Activated CD8-positive, alpha-beta memory T cell treated with anti-CD3 and anti-CD28 coated beads for 4 hours (primary cell): ENCODE measurements around the gene FBP2.
"Not testable (repeated sequence)": the region's sequence is repeated elsewhere in the genome, so short reads cannot be mapped to it uniquely, and the experiment has no call there.

Experiments used
- DNase-seq, 2 donors: peaks; one replicate each; pipeline ENCODE4 v3.0.0-alpha.2; 2020; ENCODE audit warnings: low read depth in 2 of 2

Gene FBP2

GRCh38 chr9:94606646-94607422 lies 13.2 kb upstream of the FBP2 start:
- DNase-seq: no peak

- peak; percentile 13 to 36 for DNase-seq
Observed at GRCh38 chr9:94603259-94604160, 9.9 kb upstream of the FBP2 start.

DNA sequence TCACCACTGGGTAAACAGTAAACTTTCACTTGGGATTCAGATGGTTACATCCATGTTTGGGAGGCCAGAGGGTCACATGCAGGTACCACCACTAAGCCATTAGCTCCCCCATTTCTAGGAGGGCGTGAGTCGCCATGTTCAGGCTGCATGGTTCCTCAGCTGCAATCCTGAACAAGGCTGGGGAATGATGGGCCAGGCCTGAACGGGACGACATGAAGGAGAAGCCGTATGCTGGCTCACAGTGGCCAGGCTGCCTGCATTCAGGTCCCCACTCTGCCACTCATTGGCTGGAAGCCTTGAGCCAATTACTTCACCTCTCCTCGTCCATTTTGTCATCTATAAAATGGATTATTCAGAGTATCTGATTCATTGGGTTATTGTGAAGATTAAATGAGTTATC lies 9.0 kb upstream of the FBP2 start:
- no peak for DNase-seq

GRCh38 chr9:94600715-94601114 lies 7.1 kb upstream of the FBP2 start:
- DNase-seq: no peak

- no peak for DNase-seq
Observed at GRCh38 chr9:94600258-94600657, 6.6 kb upstream of the FBP2 start.

DNA sequence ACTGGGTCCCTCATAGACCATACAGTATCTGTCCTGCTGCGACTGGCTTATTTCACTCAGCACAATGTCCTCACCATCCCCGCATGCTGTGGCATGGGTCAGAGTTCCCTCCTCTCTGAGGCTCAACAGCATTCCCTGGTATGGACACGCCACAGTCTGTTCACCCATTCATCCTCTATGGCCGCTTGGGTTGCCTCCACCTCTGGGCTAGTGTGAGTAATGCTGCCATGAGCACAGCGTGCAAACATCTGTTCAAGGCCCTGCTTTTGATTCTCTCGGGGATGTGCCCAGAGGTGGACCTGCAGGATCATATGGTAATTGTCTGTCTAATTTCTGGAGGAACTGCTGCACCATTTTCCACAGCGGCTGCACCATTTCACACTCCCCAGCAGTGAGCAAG lies 5.5 kb upstream of the FBP2 start:
- no peak for DNase-seq

DNA sequence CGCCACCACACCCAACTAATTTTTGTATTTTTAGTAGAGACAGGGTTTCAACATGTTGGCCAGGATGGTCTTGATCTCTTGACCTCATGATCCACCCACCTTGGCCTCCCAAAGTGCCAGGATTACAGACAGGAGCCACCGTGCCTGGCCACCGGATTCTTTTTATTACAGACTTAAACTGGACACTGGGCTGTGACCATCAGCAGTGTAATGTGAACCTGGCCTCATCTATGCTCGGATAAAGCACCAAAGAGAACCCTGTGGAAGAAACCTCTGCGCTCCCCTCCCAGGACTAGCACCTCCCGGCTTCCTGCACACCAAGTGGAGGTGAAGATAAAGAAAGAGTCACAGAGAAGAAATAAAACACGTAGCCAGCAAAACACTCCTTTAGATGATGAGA lies 941 bp downstream of the FBP2 start:
- not testable (repeated sequence) for DNase-seq

DNA sequence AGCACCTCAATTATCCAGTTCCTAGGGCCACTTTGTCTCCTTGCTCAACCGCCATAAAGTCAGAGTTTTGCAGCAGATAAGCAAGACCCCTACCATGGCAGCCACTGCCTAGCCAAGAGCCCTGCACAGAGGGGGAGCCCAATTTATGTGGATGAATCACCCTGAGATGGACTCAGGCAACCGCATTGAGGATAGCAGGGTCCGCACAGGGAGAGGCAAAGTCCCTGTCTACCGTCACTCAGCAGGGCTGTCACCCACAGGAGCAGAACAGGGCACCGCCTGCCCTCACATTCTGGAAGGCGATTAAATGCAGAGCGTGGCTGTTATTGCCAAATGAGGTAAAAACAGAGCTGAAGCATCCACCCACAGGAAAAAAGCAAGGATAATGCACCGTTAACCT lies 1.7 kb downstream of the FBP2 start:
- DNase-seq: no peak

DNA sequence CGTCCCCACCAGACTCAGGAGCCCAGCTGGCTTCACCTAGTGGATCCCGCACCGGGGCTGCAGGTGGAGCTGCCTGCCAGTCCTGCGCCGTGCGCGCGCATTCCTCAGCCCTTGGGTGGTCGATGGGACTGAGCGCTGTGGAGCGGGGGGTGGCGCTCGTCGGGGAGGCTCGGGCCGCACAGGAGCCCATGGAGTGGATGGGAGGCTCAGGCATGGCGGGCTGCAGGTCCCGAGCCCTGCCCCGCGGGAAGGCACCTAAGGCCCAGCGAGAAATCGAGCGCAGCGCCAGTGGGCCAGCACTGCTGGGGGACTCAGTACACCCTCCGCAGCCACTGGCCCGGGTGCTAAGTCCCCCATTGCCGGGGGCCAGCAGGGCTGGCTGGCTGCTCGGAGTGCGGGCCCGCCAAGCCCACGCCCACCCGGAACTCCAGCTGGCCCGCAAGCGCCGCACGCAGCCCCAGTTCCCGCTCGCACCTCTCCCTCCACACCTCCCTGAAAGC lies 2.5 kb downstream of the FBP2 start:
- DNase-seq: not testable (repeated sequence)

DNA sequence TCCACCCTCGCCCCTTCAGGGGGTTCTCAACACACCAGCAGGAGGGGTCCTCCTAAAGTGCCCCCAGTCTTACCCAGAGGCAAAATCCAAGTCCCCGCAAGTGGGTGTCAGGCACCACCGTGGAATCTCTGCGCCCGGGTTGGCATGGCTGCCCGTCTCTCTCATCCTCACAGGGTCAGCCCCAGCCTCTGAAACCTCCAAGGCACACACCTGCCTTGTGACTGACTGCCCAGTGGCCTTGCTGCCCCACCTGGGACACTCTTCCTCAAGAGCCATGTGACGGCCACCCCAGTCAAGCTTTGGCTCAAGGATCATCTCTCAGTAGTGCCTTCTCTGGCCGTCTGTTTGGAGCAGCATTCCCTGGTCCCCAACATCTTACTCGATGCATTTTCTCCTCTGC lies 4.9 kb downstream of the FBP2 start:
- DNase-seq: no peak

DNA sequence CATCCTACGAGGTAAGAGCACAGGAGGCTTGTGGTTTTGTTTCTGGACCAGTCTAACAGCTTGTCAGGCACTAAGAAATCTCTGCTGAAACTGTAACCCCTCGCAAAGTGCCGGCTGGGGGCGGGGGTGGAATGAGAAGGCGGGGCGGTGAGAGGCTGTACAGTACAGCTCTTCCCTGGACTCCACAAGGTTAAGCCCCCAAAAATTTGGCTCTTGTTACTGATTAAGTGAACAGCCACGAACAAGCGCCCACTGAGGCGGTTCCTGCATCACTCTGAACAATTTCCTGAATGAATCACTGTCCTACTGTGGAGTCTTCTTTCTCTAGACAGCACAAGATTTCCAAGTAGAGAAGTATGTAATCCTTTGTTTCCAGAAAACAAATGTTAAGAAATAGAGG lies 6.8 kb downstream of the FBP2 start:
- no peak for DNase-seq

DNA sequence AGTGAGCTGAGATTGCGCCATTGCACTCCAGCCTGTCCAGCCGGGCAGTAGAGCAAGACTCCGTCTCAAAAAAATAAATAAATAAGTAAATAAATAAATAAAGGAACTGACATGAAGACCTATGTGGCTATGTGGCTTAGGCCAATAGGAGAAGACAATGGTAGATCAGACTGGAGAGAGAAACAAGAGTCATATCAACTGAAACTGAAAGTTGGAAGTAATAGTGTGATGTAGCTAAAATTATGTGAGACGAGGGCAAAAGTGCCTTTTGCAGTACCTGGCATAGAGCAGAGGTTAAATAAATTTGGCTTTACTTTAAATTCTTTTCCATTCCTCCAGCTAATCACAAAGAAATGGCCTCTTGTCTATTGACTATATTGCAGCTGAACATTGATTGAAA lies 7.3 kb downstream of the FBP2 start:
- no peak for DNase-seq

GRCh38 chr9:94584555-94584954 lies 9.1 kb downstream of the FBP2 start:
- DNase-seq: no peak

- DNase-seq: no peak
Observed at GRCh38 chr9:94581728-94582127, 11.9 kb downstream of the FBP2 start.

DNA sequence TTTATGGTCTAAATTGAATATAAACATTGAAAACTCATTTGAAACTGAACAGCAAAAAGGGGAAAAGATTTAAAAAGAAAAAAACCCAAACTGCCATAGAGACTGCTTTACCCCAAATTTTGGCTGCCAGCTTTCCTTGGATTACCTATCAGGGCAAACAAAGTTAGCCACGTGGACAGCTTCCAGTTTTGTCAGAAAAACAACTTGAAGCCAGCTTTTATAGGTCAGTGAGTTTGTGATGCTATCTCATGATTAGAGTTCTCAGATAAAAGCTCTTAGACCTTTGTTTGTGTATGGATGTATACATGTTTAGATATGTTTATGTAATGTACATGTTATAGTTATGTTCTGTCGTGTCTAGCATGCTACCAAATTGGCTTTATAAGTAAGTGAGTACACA lies 16.1 kb downstream of the FBP2 start:
- no peak for DNase-seq

DNA sequence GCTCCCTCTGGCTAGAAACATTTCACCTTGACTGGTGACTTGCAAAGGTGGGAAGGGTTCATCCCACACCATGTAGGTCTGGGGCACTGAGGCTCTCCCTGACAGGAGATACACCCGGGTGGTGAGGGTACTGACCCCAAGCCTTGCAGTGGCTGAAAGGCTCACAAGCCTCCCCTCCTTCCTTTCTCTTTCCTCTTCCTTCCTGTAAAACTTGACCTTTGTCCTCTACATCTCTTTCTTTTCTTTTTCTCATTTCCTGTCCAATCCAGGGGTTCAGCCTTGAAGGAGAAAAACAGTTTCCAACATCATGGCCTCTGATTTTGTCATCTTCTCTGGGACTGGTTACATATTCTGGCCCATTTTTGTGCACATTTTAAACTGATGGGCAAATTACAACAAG lies 16.6 kb downstream of the FBP2 start:
- DNase-seq: no peak

DNA sequence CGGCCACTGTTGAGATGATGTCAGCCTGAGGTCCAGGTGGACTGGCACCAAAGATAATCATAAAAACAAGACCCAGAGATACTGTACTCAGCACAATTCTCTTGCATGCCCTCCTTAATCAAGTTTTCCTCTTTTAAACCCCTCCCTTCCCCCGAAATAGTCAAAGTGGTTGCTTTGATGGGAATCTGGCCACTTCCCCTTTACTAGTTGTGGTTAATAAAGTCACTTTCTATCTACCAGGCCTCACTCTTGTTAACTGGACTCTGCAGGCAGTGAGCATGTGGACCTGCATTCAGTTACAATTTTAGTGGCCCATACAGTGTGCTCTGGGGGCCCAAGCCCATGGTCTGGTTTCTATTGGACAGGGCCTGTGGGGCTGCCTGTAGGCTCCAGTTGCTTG lies 17.5 kb downstream of the FBP2 start:
- DNase-seq: no peak

GRCh38 chr9:94568972-94569712 lies 24.5 kb downstream of the FBP2 start:
- DNase-seq: no peak

DNA sequence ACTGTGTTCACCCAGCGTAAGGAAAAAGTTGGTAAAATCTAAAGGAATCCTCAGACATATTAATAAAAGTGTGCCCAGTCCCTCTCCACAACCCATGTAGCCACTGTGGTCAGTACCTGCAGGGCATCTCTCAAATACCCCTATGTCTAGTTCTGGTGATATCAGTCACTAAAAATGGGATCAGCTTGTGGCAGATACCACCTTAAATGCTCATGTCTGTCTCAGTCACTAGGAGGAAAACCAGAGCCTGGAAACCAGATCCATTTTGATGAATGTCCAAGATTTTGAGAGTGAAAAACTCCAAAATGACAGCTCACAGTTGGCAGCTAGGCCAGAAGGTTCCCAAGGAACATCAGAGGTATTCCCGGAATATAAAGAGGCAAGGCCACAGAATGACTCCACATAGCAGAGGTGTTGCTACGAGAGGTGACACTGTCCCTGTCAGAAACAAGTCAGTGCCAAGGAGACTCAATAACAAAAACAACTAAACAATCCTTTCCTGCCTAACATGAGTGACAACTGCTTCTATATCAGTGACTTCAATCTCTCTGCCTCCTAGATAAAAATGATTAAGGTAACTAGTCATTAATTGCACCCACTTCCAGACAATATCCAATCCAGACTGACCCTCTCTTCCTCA lies 25.3 kb downstream of the FBP2 start:
- no peak for DNase-seq

DNA sequence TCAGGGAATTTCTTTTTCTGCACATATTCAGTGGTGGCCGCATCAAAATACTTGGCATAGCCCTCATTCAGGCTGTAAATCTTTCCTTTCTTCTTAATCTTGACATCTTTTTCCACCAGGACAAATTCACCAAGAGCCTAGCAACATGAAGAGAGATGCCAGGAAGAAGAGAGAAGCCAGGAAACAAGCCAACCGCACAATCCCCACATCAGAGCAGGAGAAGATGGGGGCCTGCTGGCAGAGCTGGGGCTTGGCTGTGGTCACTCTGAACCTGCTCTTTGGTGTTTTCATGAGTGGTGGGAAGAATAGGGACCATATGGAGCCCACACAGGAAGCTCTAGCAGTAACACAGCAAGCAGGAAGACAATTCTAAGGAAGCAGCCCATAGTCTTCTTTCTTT lies 26.4 kb downstream of the FBP2 start:
- no peak for DNase-seq

DNA sequence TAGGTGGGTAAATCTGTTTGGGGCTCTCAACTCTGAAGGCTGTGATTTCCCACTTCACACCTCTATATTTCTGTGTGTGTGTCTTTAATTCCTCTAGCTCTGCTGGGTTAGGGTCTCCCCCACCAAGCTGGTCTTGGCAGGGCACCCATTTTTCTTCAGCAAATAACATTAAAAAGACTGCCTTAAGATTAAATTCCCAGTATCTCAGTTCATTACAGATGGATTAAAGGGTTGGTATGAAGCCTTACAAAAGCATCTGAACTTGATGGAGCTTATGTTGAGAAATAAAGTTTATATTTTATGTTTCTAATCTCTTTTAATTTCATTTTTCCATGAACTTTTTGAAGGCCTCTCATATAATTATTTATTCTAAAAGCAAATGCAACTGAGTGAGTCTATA lies 27.1 kb downstream of the FBP2 start:
- DNase-seq: no peak

DNA sequence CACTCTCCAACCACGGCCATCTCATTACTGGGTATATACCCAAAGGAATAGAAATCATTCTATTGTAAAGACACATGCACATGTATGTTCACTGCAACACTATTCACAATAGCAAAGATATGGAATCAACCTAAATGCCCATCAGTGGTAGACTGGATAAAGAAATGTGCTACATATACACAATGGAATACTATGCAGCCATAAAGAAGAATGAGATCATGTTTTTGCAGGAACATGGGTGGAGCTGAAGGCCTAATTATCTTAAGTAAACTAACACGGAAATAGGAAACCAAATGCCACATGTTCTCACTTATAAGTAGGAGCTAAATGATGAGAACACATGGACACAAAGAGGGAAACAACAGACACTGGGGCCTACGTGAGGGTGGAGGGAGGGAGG lies 29.3 kb downstream of the FBP2 start:
- not testable (repeated sequence) for DNase-seq
